GM12878 (cell line): ENCODE measurements around the gene EIF4E2. TPM values are rescaled to one million over a fixed set of nuclear protein-coding genes. Genes with fewer than 3 reads are reported as not detected.

Source experiments
- ATAC-seq: fragments of 200-7000 bp; cut with Tn5 transposase; 3 replicates; pipeline ENCODE4 v1.9.1; 2020; ENCODE audit warnings: mild to moderate bottlenecking, moderate library complexity
- BruUV-seq: library from RNA; stranded (reverse); fragments of 400-500 nt; replicated peaks from 2 replicates; lab custom pipeline; 2021; lab: Mats Ljungman, UMichigan
- CTCF ChIA-PET: fragments of 300-600 bp; sonication (Branson Sonifier 250); formaldehyde crosslinking; extraction: SDS; loops from one replicate; lab custom pipeline; 2021; ENCODE audit warnings: inconsistent platforms; lab: Yijun Ruan, JAX
- POLR2A ChIA-PET: fragments of 350-600 bp; formaldehyde crosslinking; extraction: SDS; loops from one replicate; lab custom pipeline; 2021; ENCODE audit warnings: inconsistent platforms; lab: Charles Lee
- RAD21 ChIA-PET: fragments of 300-600 bp; sonication (Branson Sonifier 250); formaldehyde crosslinking; loops from one replicate; lab custom pipeline; 2023; ENCODE audit warnings: antibody characterized with exemption; ENCODE audit not compliant: unreplicated experiment; lab: Charles Lee
- SMC1A ChIA-PET: fragments of 300-600 bp; sonication (Branson Sonifier 250); formaldehyde crosslinking; loops from one replicate; lab custom pipeline; 2023; ENCODE audit not compliant: unreplicated experiment, uncharacterized antibody; lab: Charles Lee
- DNase-seq: peaks from one replicate; pipeline ENCODE4 v3.0.0-alpha.2; 2011; ENCODE audit warnings: low read depth, low spot score
- FAIRE-seq: peaks from 3 replicates; lab custom pipeline; 2011; peaks lifted over from hg19 to GRCh38; lab: Jason Lieb, UNC
- H2AFZ ChIP-seq: 2 replicates; pipeline ENCODE4 v1.6.0; 2011; ENCODE audit warnings: low read depth, low read length, control low read depth; ENCODE audit not compliant: control insufficient read depth
- H3K27ac ChIP-seq: 2 replicates; pipeline ENCODE4 v1.5.1; 2011; ENCODE audit warnings: control low read depth; ENCODE audit not compliant: control insufficient read depth, insufficient read depth
- H3K27me3 ChIP-seq, 2 experiments: replicated peaks in 1 of 2; 2 replicates each; pipeline versions ENCODE4 v1.6.0 to v1.6.1; 2011; ENCODE audit warnings: low read length in 1 of 2; ENCODE audit not compliant: control insufficient read depth in 2 of 2, insufficient read depth in 2 of 2
- H3K36me3 ChIP-seq, 2 experiments: 2 replicates each; pipeline ENCODE4 v1.5.1; 2011; ENCODE audit warnings: low read length in 1 of 2; ENCODE audit not compliant: control insufficient read depth in 2 of 2, insufficient read depth in 2 of 2
- H3K4me1 ChIP-seq: 2 replicates; pipeline ENCODE4 v1.6.1; 2011; ENCODE audit warnings: mild to moderate bottlenecking, low read length, moderate library complexity, mixed read lengths; ENCODE audit not compliant: control insufficient read depth, insufficient read depth
- H3K4me2 ChIP-seq: 2 replicates; pipeline ENCODE4 v1.6.0; 2011; ENCODE audit warnings: control low read depth; ENCODE audit not compliant: control insufficient read depth, insufficient read depth
- H3K4me3 ChIP-seq: fragments of 200-600 bp; sonication (generic); 2 replicates; pipeline ENCODE4 v1.5.1; 2016
- H3K79me2 ChIP-seq: 2 replicates; pipeline ENCODE4 v1.6.0; 2011; ENCODE audit warnings: low read length; ENCODE audit not compliant: control insufficient read depth, insufficient read depth
- H3K9ac ChIP-seq: 2 replicates; pipeline ENCODE4 v1.8.0; 2011; ENCODE audit warnings: low read length, control low read depth, mixed read lengths; ENCODE audit not compliant: control insufficient read depth, insufficient read depth
- H3K9me3 ChIP-seq: replicated peaks from 3 replicates; pipeline ENCODE4 v1.5.1; 2011; ENCODE audit warnings: mild to moderate bottlenecking, low read length; ENCODE audit not compliant: control insufficient read depth, insufficient read depth
- H4K20me1 ChIP-seq: 2 replicates; pipeline ENCODE4 v1.6.0; 2011; ENCODE audit not compliant: control insufficient read depth, insufficient read depth
- EED ChIP-seq: sonication (generic); IDR thresholded peaks from 2 replicates; pipeline ENCODE4 v1.6.1; 2016; ENCODE audit warnings: antibody characterized with exemption, low read depth
- FOXM1 ChIP-seq: IDR thresholded peaks from 2 replicates; pipeline ENCODE4 v1.6.1; 2012; ENCODE audit warnings: low read depth, mild to moderate bottlenecking, inconsistent platforms, low read length, moderate library complexity
- IKZF2 ChIP-seq, 2 experiments: fragments of 450-650 bp; IDR thresholded peaks; 2 replicates each; pipeline ENCODE4 v1.6.1; 2017; ENCODE audit warnings: mild to moderate bottlenecking in 2 of 2, moderate library complexity in 2 of 2
- IRF4 ChIP-seq: IDR thresholded peaks from 2 replicates; pipeline ENCODE4 v1.6.1; 2011; ENCODE audit warnings: low read depth, low read length
- JUND ChIP-seq: IDR thresholded peaks from 2 replicates; pipeline ENCODE4 v1.6.1; 2012; ENCODE audit warnings: low read depth, mild to moderate bottlenecking, low read length, improper control_type of control experiment, moderate library complexity
- POLR2A ChIP-seq: IDR thresholded peaks from 2 replicates; pipeline ENCODE4 v1.6.1; 2011; ENCODE audit warnings: low read depth, mild to moderate bottlenecking, low read length
- RB1 ChIP-seq: fragments of 450-650 bp; formaldehyde crosslinking; IDR thresholded peaks from 2 replicates; pipeline ENCODE4 v1.6.1; 2017; ENCODE audit warnings: mild to moderate bottlenecking, borderline replicate concordance
- SREBF2 ChIP-seq: IDR thresholded peaks from 2 replicates; pipeline ENCODE4 v1.6.1; 2012; ENCODE audit warnings: mild to moderate bottlenecking, low read length
- STAT3 ChIP-seq: IDR thresholded peaks from 2 replicates; pipeline ENCODE4 v1.6.1; 2011; ENCODE audit warnings: low read depth, low read length, improper control_type of control experiment
- ZNF274 ChIP-seq: IDR thresholded peaks from one replicate; pipeline ENCODE4 v1.8.0; 2011; ENCODE audit not compliant: insufficient read length, insufficient read depth
- ZNF384 ChIP-seq: IDR thresholded peaks from 2 replicates; pipeline ENCODE4 v1.6.1; 2012; ENCODE audit warnings: low read depth, mild to moderate bottlenecking, low read length, improper control_type of control experiment, borderline replicate concordance
- ZNF622 ChIP-seq: fragments of 450-650 bp; IDR thresholded peaks from 2 replicates; pipeline ENCODE4 v1.6.1; 2017; ENCODE audit warnings: mild to moderate bottlenecking, inconsistent platforms
- WGBS: methylation state at CpG from one replicate; pipeline ENCODE4 v1.1.6; 2016; ENCODE audit warnings: low lambda C conversion rate; ENCODE audit not compliant: insufficient replicate concordance, insufficient coverage; ENCODE audit errors: missing lambda C conversion rate; 5-methylcytosine and 5-hydroxymethylcytosine counted together
- in situ Hi-C: fragments of 300-500 bp; cut with MboI; formaldehyde crosslinking; loops from 9 replicates; pipeline ENCODE4 v1.14.3; 2018; ENCODE audit warnings: mixed read lengths
- intact Hi-C: fragments of 100-400 bp; cut with micrococcal nuclease; formaldehyde crosslinking; loops from one replicate; pipeline ENCODE4 v1.14.2; 2022; ENCODE audit not compliant: unreplicated experiment
- polyA plus RNA-seq, 11 experiments: library from polyadenylated mRNA; depleted of rRNA in 4 of 11; unstranded in 6 of 11; stranded (reverse) in 5 of 11; fragments of >200 nt; fragmentation: Nextera tagmentation in 4 of 11; fragmentation: Illumina TruSeq in 1 of 11; extraction: Ambion mirVana in 4 of 11; extraction: Trizol in 1 of 11; gene quantifications; 1 replicate in 1 of 11; 2 replicates in 10 of 11; pipeline versions ENCODE4 v1.2.1 to v1.2.3, GENCODE V29; 2011 to 2016; ENCODE audit warnings: inconsistent platforms in 2 of 11, missing spikeins in 2 of 11, low read depth in 1 of 11
- total RNA-seq, 4 experiments: library from RNA; depleted of rRNA in 3 of 4; stranded (reverse); fragments of >200 nt in 3 of 4; fragmentation: Illumina TruSeq in 1 of 4; extraction: Trizol in 1 of 4; gene quantifications; 2 replicates each; pipeline versions ENCODE4 v1.2.1 to v1.2.3, GENCODE V29; 2013 to 2021
- TF ChIP-seq, protein P1 (sequence below): fragments of 450-650 bp; IDR thresholded peaks from 2 replicates; pipeline ENCODE4 v1.6.1; 2016; ENCODE audit warnings: mild to moderate bottlenecking
- TF ChIP-seq, protein P2 (sequence below): fragments of 450-650 bp; IDR thresholded peaks from 2 replicates; pipeline ENCODE4 v1.6.1; 2017; ENCODE audit warnings: borderline replicate concordance
- TF ChIP-seq, protein P3 (sequence below): IDR thresholded peaks from 2 replicates; pipeline ENCODE4 v1.6.1; 2011; ENCODE audit warnings: borderline replicate concordance, low read depth, mild to moderate bottlenecking, moderate library complexity, mixed read lengths, low read length; ENCODE audit not compliant: insufficient read depth; ENCODE audit errors: extremely low read length
- TF ChIP-seq, protein P4 (sequence below): IDR thresholded peaks from 2 replicates; pipeline ENCODE4 v1.6.1; 2012; ENCODE audit warnings: low read depth, low read length, improper control_type of control experiment

Gene EIF4E2
- total and polyA plus RNA-seq, 10 of the 15 experiments (the other 5 are each of a cell fraction or from before 2014, with no cell fraction given), result 56.1 to 158 (median 110) TPM

DNA sequence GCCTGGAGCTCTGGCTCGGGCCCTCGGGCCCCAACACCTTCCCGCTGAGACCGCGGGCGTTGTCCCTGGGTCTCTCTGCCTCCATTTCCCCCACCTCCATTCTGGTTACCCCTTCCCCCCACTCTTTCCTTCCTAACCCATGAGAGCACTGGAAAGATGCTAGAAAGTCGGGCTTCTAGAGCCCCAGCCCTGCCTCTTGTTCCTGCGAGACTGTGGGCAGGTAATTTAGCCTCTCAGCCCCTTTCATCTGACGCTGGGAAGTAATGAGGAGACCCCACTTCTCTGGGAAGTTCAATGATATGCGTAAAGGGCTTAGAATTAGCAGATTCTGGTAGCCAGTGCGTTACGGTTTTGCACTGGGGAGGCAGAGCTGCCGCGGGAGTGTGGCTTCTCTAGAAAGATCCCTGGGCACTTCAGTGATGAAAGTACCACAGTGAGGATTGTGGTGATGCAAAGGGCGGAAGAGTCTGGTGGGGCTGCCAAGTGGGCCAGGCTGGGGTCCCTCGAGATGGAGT is 46.6 kb upstream of the EIF4E2 start:
- no peak for FAIRE-seq

DNA sequence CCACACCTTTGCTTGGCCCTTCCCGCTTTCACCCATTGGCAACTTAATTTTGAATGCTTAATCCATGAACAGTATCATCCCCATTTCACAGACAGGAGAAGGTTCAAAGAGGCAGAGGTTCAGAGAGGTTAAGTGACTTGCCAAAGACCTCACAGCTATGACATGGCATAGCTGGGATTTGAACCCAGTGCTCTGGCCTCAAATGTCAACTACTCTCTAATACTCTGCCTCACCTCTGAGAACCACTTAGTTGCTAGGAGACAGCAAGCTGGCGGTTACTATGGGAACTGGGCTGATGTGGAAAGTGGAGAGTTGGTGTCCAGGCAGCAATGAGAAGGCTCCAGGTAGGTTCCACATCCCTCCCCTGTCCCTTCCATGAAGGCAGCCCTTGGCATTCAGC is 46.1 kb upstream of the EIF4E2 start:
- H3K4me2 ChIP-seq, result no peak overlapping the region
- no peaks in the 10 kb centered on the region for H3K4me1 ChIP-seq
- no peak overlapping the region for H3K4me3 ChIP-seq
- no peaks in the 10 kb centered on the region for H4K20me1 ChIP-seq
- H3K36me3 ChIP-seq, result no peaks in the 10 kb centered on the region
- in situ Hi-C loops (no loop called here), intact Hi-C loops (no loop called here)
- FAIRE-seq (no peak), ATAC-seq (no peak), DNase-seq (no peak)
- no peak overlapping the region for H2AFZ ChIP-seq
- BruUV-seq, result no TSS peak
- ChIA-PET CTCF (no interaction called here), POLR2A (no interaction called here), SMC1A (no interaction called here), RAD21 (no interaction called here)
- H3K27ac ChIP-seq, result no peak overlapping the region
- H3K27me3 ChIP-seq, result peaks cover 5 to 12% of the 10 kb centered on the region in 2 experiments
- no peaks in the 10 kb centered on the region for H3K9me3 ChIP-seq
- WGBS, result 19% methylated on average over 2 of the region's 2 CpGs
- H3K79me2 ChIP-seq, result no peaks in the 10 kb centered on the region
- H3K9ac ChIP-seq, result no peak overlapping the region
- TF ChIP-seq EED (no peak), ZNF384 (no peak), IRF4 (no peak), IKZF2 (IDR thresholded peaks at IDR 0.05) (no peak), RB1 (no peak), JUND (no peak), ZNF274 (no peak), ZNF622 (no peak), FOXM1 (no peak)
- TF ChIP-seq, protein P1, sequence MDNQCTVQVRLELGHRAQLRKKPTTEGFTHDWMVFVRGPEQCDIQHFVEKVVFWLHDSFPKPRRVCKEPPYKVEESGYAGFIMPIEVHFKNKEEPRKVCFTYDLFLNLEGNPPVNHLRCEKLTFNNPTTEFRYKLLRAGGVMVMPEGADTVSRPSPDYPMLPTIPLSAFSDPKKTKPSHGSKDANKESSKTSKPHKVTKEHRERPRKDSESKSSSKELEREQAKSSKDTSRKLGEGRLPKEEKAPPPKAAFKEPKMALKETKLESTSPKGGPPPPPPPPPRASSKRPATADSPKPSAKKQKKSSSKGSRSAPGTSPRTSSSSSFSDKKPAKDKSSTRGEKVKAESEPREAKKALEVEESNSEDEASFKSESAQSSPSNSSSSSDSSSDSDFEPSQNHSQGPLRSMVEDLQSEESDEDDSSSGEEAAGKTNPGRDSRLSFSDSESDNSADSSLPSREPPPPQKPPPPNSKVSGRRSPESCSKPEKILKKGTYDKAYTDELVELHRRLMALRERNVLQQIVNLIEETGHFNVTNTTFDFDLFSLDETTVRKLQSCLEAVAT, result no peak
- TF ChIP-seq, protein P2, sequence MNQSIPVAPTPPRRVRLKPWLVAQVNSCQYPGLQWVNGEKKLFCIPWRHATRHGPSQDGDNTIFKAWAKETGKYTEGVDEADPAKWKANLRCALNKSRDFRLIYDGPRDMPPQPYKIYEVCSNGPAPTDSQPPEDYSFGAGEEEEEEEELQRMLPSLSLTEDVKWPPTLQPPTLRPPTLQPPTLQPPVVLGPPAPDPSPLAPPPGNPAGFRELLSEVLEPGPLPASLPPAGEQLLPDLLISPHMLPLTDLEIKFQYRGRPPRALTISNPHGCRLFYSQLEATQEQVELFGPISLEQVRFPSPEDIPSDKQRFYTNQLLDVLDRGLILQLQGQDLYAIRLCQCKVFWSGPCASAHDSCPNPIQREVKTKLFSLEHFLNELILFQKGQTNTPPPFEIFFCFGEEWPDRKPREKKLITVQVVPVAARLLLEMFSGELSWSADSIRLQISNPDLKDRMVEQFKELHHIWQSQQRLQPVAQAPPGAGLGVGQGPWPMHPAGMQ, result no peak
- TF ChIP-seq, protein P3, sequence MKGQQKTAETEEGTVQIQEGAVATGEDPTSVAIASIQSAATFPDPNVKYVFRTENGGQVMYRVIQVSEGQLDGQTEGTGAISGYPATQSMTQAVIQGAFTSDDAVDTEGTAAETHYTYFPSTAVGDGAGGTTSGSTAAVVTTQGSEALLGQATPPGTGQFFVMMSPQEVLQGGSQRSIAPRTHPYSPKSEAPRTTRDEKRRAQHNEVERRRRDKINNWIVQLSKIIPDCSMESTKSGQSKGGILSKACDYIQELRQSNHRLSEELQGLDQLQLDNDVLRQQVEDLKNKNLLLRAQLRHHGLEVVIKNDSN, result no peak
- TF ChIP-seq, protein P4, sequence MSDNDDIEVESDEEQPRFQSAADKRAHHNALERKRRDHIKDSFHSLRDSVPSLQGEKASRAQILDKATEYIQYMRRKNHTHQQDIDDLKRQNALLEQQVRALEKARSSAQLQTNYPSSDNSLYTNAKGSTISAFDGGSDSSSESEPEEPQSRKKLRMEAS, result no peak

More for the DNA sequence above, 46.6 kb upstream of the EIF4E2 start:
- H3K9me3 ChIP-seq, result no peaks in the 10 kb centered on the region
- POLR2A ChIA-PET, result no interaction called here
- peaks cover 5 to 12% of the 10 kb centered on the region in 2 experiments for H3K27me3 ChIP-seq
- H3K79me2 ChIP-seq, result no peaks in the 10 kb centered on the region
- DNase-seq (no peak), ATAC-seq (no peak)
- no peak overlapping the region for H2AFZ ChIP-seq
- RAD21 ChIA-PET, result no interaction called here
- H3K4me3 ChIP-seq, result no peak overlapping the region
- no peak overlapping the region for H3K9ac ChIP-seq
- TF ChIP-seq STAT3 (no peak), POLR2A (no peak), SREBF2 (no peak)
- no TSS peak for BruUV-seq
- no peak overlapping the region for H3K4me2 ChIP-seq
- SMC1A ChIA-PET, result no interaction called here
- CTCF ChIA-PET, result no interaction called here
- H4K20me1 ChIP-seq, result no peaks in the 10 kb centered on the region
- in situ Hi-C loops, result no loop called here
- no peaks in the 10 kb centered on the region for H3K4me1 ChIP-seq
- H3K36me3 ChIP-seq, result no peaks in the 10 kb centered on the region
- intact Hi-C loops, result no loop called here
- WGBS, result 9% methylated on average over 15 of the region's 16 CpGs
- no peak overlapping the region for H3K27ac ChIP-seq
